PFSK-1 (cell line): ENCODE data around the gene ECHS1.

ENCODE experiments used
- FOXP2 ChIP-seq: optimal IDR thresholded peaks from 2 replicates; pipeline ENCODE3; 2011; ENCODE audit warnings: borderline replicate concordance, control low read depth, inconsistent platforms; ENCODE audit not compliant: insufficient read depth; ENCODE audit errors: extremely low read length, extremely low read depth
- POLR2AphosphoS5 ChIP-seq: IDR thresholded peaks from 2 replicates; pipeline ENCODE4 v1.6.1; 2012; ENCODE audit warnings: low read depth, mild to moderate bottlenecking, control low read depth, low read length, moderate library complexity
- REST ChIP-seq, 2 experiments: IDR thresholded peaks; 2 replicates each; pipeline versions ENCODE4 v1.6.1 to v1.8.0; 2011 to 2012; ENCODE audit warnings: low read depth in 2 of 2, low read length in 2 of 2, control low read depth in 1 of 2, inconsistent platforms in 1 of 2, mild to moderate bottlenecking in 1 of 2, moderate library complexity in 1 of 2; ENCODE audit not compliant: insufficient read depth in 1 of 2
- SIN3A ChIP-seq: IDR thresholded peaks from 2 replicates; pipeline ENCODE4 v1.6.1; 2012; ENCODE audit warnings: mild to moderate bottlenecking, low read length, moderate library complexity, borderline replicate concordance; ENCODE audit not compliant: insufficient read depth
- TAF1 ChIP-seq: IDR thresholded peaks from 2 replicates; pipeline ENCODE4 v1.6.1; 2012; ENCODE audit warnings: low read length, control low read depth, borderline replicate concordance; ENCODE audit not compliant: insufficient read depth

The ECHS1 gene

DNA sequence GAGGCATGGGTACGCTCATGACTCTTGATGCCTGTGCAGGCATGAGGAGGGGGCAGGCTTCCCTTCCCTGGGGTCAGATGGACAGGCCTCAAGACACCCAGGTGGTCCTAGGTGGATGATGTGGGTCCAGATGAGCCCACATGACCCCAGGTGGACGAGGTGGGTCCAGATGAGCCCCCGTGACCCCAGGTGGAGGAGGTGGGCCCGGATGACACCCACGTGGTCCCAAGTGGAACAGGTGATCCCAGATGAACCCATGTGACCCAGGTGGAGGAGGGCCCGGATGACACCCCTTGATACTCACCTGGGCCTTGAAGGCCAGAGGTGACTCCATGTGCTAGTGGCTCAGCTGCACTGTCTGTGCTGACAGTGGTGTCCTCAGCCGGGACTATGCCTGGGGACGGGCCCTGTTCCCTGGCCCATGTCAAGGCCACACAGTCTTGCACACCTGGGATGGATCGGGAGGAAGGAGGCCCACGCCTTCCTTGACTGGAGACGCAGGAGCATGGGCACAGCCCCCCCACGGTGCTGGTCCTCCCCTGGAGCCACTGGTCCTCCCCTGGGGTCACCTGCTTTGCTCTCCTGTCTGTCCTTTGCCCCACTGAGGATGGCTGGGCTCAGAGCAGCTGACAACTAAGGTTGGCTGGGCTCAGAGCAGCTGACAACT is 22.7 kb downstream of the ECHS1 start:
- TF ChIP-seq SIN3A, result no peak
- TF ChIP-seq FOXP2, result no peak
- TF ChIP-seq TAF1, result no peak
- no peak for TF ChIP-seq POLR2AphosphoS5
- no peak for TF ChIP-seq REST (IDR thresholded peaks at IDR 0.05; ENCODE audit: insufficient read depth in 1 of 2, low read depth in 2 of 2, low read length in 2 of 2)

DNA sequence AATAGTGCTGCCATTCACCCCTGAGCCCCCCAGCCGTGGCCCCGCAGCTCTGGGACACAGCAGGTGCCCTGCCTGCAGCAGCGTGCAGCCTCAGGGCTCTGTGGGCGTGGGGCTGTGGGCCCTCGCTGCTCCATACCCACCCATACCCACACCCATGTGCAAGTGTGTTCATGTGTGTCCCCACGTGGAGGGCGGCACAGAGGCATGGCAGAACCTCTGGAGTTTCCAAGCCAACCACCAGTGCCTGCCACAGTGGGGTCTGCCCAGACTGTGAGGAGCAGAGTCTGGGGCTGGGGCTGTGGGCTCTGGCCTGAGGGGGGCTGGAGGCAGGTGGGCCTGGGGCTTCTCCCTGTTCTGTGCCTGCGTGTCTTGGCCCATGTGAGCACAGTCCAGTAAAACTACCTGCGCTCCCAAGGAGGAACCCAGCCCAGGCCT is 23.6 kb downstream of the ECHS1 start:
- no peak for TF ChIP-seq TAF1
- no peak for TF ChIP-seq SIN3A
- TF ChIP-seq FOXP2, result no peak
- TF ChIP-seq REST (IDR thresholded peaks at IDR 0.05; ENCODE audit: insufficient read depth in 1 of 2, low read depth in 2 of 2, low read length in 2 of 2), result no peak
- no peak for TF ChIP-seq POLR2AphosphoS5

GRCh38 chr10:133349160-133349568 is 24.0 kb downstream of the ECHS1 start:
- TF ChIP-seq TAF1 (no peak), FOXP2 (no peak), SIN3A (no peak), REST (IDR thresholded peaks at IDR 0.05; ENCODE audit: insufficient read depth in 1 of 2, low read depth in 2 of 2, low read length in 2 of 2) (no peak), POLR2AphosphoS5 (no peak)

GRCh38 chr10:133347710-133348517 is 25.2 kb downstream of the ECHS1 start:
- TF ChIP-seq TAF1, result no peak
- no peak for TF ChIP-seq FOXP2
- no peak for TF ChIP-seq SIN3A
- no peak for TF ChIP-seq REST (IDR thresholded peaks at IDR 0.05; ENCODE audit: insufficient read depth in 1 of 2, low read depth in 2 of 2, low read length in 2 of 2)
- TF ChIP-seq POLR2AphosphoS5, result no peak
